K562 (cell line): ENCODE measurements around the gene CPLX3. TPM values are rescaled to one million over a fixed set of nuclear protein-coding genes. Genes with fewer than 3 reads are reported as not detected.

Experiments
- ATAC-seq: fragments of 200-7000 bp; cut with Tn5 transposase; 3 replicates; pipeline ENCODE4 v1.9.1; 2020; ENCODE audit warnings: moderate library complexity
- BruUV-seq: library from RNA; stranded (reverse); fragments of 400-500 nt; replicated peaks from 2 replicates; lab custom pipeline; 2021; lab: Mats Ljungman, UMichigan
- CTCF ChIA-PET: fragments of 300-600 bp; formaldehyde crosslinking; extraction: SDS; loops from one replicate; lab custom pipeline; 2021; ENCODE audit warnings: low intra/inter-chr PET ratio; lab: Yijun Ruan, JAX
- POLR2A ChIA-PET: fragments of 300-600, 350-650 bp; sonication (Branson Sonifier 250); formaldehyde crosslinking; extraction: SDS; loops from one replicate; lab custom pipeline; 2021; ENCODE audit warnings: antibody characterized with exemption, inconsistent platforms; lab: Yijun Ruan, JAX
- DNase-seq, 4 experiments: peaks; one replicate each; pipeline versions ENCODE4 v3.0.0 to v3.0.0-alpha.2; 2011 to 2018; ENCODE audit warnings: low spot score in 3 of 4, mixed read lengths in 3 of 4; ENCODE audit errors: extremely low read depth in 1 of 4
- FAIRE-seq: peaks from 2 replicates; lab custom pipeline; 2011; peaks lifted over from hg19 to GRCh38; lab: Jason Lieb, UNC
- H2AFZ ChIP-seq: 2 replicates; pipeline ENCODE4 v1.6.0; 2011; ENCODE audit warnings: low read depth, low read length, control low read depth, inconsistent platforms
- H3K27ac ChIP-seq: fragments of 200-600 bp; 3 replicates; pipeline ENCODE4 v1.8.0; 2011; ENCODE audit warnings: low read depth, mild to moderate bottlenecking, control low read depth, inconsistent platforms, low read length, moderate library complexity, mixed read lengths; ENCODE audit errors: extremely low read depth
- H3K27me3 ChIP-seq, 2 experiments: fragments of 300-600 bp in 1 of 2; 2 replicates in 1 of 2; 3 replicates in 1 of 2; pipeline versions ENCODE4 v1.6.0 to v1.8.0; 2011; ENCODE audit warnings: inconsistent platforms in 2 of 2, low read length in 2 of 2, mild to moderate bottlenecking in 1 of 2, mixed read lengths in 1 of 2, moderate library complexity in 1 of 2; ENCODE audit not compliant: control insufficient read depth in 2 of 2, insufficient read depth in 2 of 2
- H3K36me3 ChIP-seq: fragments of 300-600 bp; 3 replicates; pipeline ENCODE4 v1.8.0; 2011; ENCODE audit warnings: mild to moderate bottlenecking, low read length, inconsistent platforms; ENCODE audit not compliant: control insufficient read depth, insufficient read depth
- H3K4me1 ChIP-seq, 2 experiments: fragments of 200-600 bp in 1 of 2; replicated peaks in 1 of 2; 2 replicates in 1 of 2; 3 replicates in 1 of 2; pipeline versions ENCODE4 v1.5.1 to v1.8.0; 2011; ENCODE audit warnings: inconsistent platforms in 2 of 2, low read length in 2 of 2, mild to moderate bottlenecking in 1 of 2, mixed read lengths in 1 of 2, moderate library complexity in 1 of 2; ENCODE audit not compliant: control insufficient read depth in 2 of 2, insufficient read depth in 2 of 2
- H3K4me2 ChIP-seq: 2 replicates; pipeline ENCODE4 v1.6.1; 2011; ENCODE audit warnings: low read length, control low read depth, inconsistent platforms, mixed read lengths; ENCODE audit not compliant: insufficient read depth
- H3K4me3 ChIP-seq: fragments of 200-600 bp; sonication (generic), shearing (Covaris generic); 2 replicates; pipeline ENCODE4 v1.5.1; 2016; ENCODE audit warnings: control low read depth, inconsistent platforms
- H3K79me2 ChIP-seq: fragments of 200-600 bp; 3 replicates; pipeline ENCODE4 v1.8.0; 2011; ENCODE audit warnings: low read length, inconsistent platforms; ENCODE audit not compliant: control insufficient read depth, insufficient read depth
- H3K9ac ChIP-seq, 2 experiments: 2 replicates each; pipeline versions ENCODE4 v1.6.0 to v1.6.1; 2011; ENCODE audit warnings: low read depth in 2 of 2, low read length in 2 of 2, control low read depth in 1 of 2, inconsistent platforms in 1 of 2, mild to moderate bottlenecking in 1 of 2, mixed read lengths in 1 of 2; ENCODE audit not compliant: insufficient read depth in 1 of 2
- H3K9me1 ChIP-seq: one replicate; pipeline ENCODE4 v1.6.0; 2011; ENCODE audit warnings: inconsistent platforms, mild to moderate bottlenecking, low read length, moderate library complexity; ENCODE audit not compliant: control insufficient read depth, insufficient read depth
- H3K9me3 ChIP-seq: replicated peaks from 2 replicates; pipeline ENCODE4 v1.5.1; 2011; ENCODE audit warnings: low read depth, low read length, inconsistent platforms; ENCODE audit not compliant: control insufficient read depth, insufficient read depth
- H4K20me1 ChIP-seq: replicated peaks from 2 replicates; pipeline ENCODE4 v1.6.1; 2011; ENCODE audit warnings: low read length, inconsistent platforms, mixed read lengths; ENCODE audit not compliant: control insufficient read depth, insufficient read depth
- CHD2 ChIP-seq: IDR thresholded peaks from 2 replicates; pipeline ENCODE4 v1.6.1; 2011; ENCODE audit warnings: low read depth, low read length
- EHMT2 ChIP-seq: fragments of 450-650 bp; IDR thresholded peaks from 2 replicates; pipeline ENCODE4 v1.6.1; 2018; ENCODE audit warnings: antibody characterized with exemption
- GTF3C2 ChIP-seq: IDR thresholded peaks from 3 replicates; pipeline ENCODE4 v1.6.1; 2011; ENCODE audit warnings: borderline replicate concordance, mild to moderate bottlenecking, moderate library complexity; ENCODE audit not compliant: insufficient read length; ENCODE audit errors: extremely low read depth
- HIVEP1 ChIP-seq: fragments of 250-450 bp; sonication (Bioruptor Pico); IDR thresholded peaks from 2 replicates; pipeline ENCODE4 v1.4.0; 2020; ENCODE audit warnings: mild to moderate bottlenecking
- JUNB ChIP-seq: fragments of 450-650 bp; formaldehyde crosslinking; conservative IDR thresholded peaks from 2 replicates; pipeline ENCODE4 v1.4.0; 2020; ENCODE audit warnings: mild to moderate bottlenecking
- MTF1 ChIP-seq: fragments of 250-450 bp; sonication (Bioruptor Pico); IDR thresholded peaks from 2 replicates; pipeline ENCODE4 v1.9.0; 2021; ENCODE audit warnings: moderate library complexity, mild to moderate bottlenecking, inconsistent platforms, borderline replicate concordance
- PHF20 ChIP-seq: fragments of 450-650 bp; IDR thresholded peaks from 2 replicates; pipeline ENCODE4 v1.6.1; 2018; ENCODE audit not compliant: partially characterized antibody
- PURB ChIP-seq: sonication (generic); formaldehyde crosslinking; IDR thresholded peaks from 2 replicates; pipeline ENCODE4 v1.9.0; 2021; ENCODE audit warnings: low read depth, mild to moderate bottlenecking, missing genetic modification reagents
- SRSF7 ChIP-seq: fragments of 200-400 bp; formaldehyde crosslinking; optimal IDR thresholded peaks from 2 replicates; pipeline ENCODE3; 2017; ENCODE audit warnings: mild to moderate bottlenecking, low read depth, low read length
- TFAM ChIP-seq: fragments of 250-450 bp; sonication (Bioruptor Pico); conservative IDR thresholded peaks from 2 replicates; pipeline ENCODE4 v1.5.0; 2021; ENCODE audit warnings: mild to moderate bottlenecking, moderate library complexity
- UBTF ChIP-seq, 2 experiments: IDR thresholded peaks; 2 replicates each; pipeline ENCODE4 v1.6.1; 2012; ENCODE audit warnings: improper control_type of control experiment in 2 of 2, low read depth in 2 of 2, low read length in 2 of 2, borderline replicate concordance in 1 of 2
- ZBED1 ChIP-seq: IDR thresholded peaks from 2 replicates; pipeline ENCODE4 v1.6.1; 2014
- ZNF398 ChIP-seq: fragments of 250-450 bp; sonication (Bioruptor Pico); IDR thresholded peaks from 2 replicates; pipeline ENCODE4 v1.8.0; 2021; ENCODE audit warnings: moderate library complexity, mild to moderate bottlenecking, inconsistent platforms
- WGBS: fragments of 100-300 bp; shearing (Covaris generic); methylation state at CpG from one replicate; pipeline ENCODE4 v1.1.6; 2016; ENCODE audit warnings: low coverage, mixed read lengths; ENCODE audit not compliant: insufficient coverage; ENCODE audit errors: missing lambda C conversion rate; 5-methylcytosine and 5-hydroxymethylcytosine counted together
- in situ Hi-C: fragments of 300-500 bp; cut with MboI; formaldehyde crosslinking; loops from 4 replicates; pipeline ENCODE4 v1.15.0; 2018; ENCODE audit warnings: inconsistent platforms, mixed read lengths
- intact Hi-C: fragments of 100-400 bp; cut with micrococcal nuclease; formaldehyde crosslinking; loops from 2 replicates; pipeline ENCODE4 v1.14.2; 2022
- polyA plus RNA-seq, 8 experiments: library from polyadenylated mRNA; depleted of rRNA in 4 of 8; stranded (reverse) in 5 of 8; unstranded in 3 of 8; fragments of >200 nt; fragmentation: Nextera tagmentation in 2 of 8; fragmentation: Illumina TruSeq in 1 of 8; extraction: Ambion mirVana in 2 of 8; extraction: Trizol in 1 of 8; gene quantifications; 2 replicates each; pipeline versions ENCODE4 v1.2.1 to v1.2.3, GENCODE V29; 2011 to 2014; ENCODE audit warnings: inconsistent platforms in 1 of 8, missing spikeins in 1 of 8
- total RNA-seq, 7 experiments: library from RNA; depleted of rRNA in 6 of 7; stranded (reverse); fragments of >200 nt in 6 of 7; fragmentation: Illumina TruSeq in 2 of 7; extraction: Trizol in 2 of 7; gene quantifications; 2 replicates each; pipeline versions ENCODE4 v1.2.1 to v1.2.3, GENCODE V29; 2011 to 2021; ENCODE audit warnings: low replicate concordance in 1 of 7

CPLX3 gene
- total and polyA plus RNA-seq, 9 of the 15 experiments (the other 6 are each of a cell fraction or from before 2014, with no cell fraction given): not detected

- Histone ChIP-seq H3K9me1 (no peaks in the 10 kb centered on the region), H3K9ac (peak overlapping the region in 1 of 2 experiments; percentile 19; a peak in 1 of 4 replicates), H2AFZ (no peak overlapping the region), H3K9me3 (no peaks in the 10 kb centered on the region), H4K20me1 (peaks cover 13% of the 10 kb centered on the region), H3K4me2 (no peak overlapping the region), H3K4me1 (peaks cover 8 to 9% of the 10 kb centered on the region in 2 experiments; a peak in 4 of 5 replicates), H3K27me3 (no peaks in the 10 kb centered on the region), H3K79me2 (peaks cover 13% of the 10 kb centered on the region; the same call in 1 of the 3 replicates), H3K27ac (no peak overlapping the region; the same call in 2 of the 3 replicates), H3K4me3 (no peak overlapping the region), H3K36me3 (peaks cover 26% of the 10 kb centered on the region)
- in situ Hi-C loops (no loop called here), intact Hi-C loops (no loop called here)
- ATAC-seq: no peak
- BruUV-seq: no TSS peak
- no peak for DNase-seq
- no peak for FAIRE-seq
- ChIA-PET CTCF (no interaction called here), POLR2A (interaction anchor here (1.0 to 1.6 kb wide), 4 partner anchors 9 to 17 kb away, joined by 4 to 5 read pairs (median 4); no protein-coding TSS in a partner anchor)
- 75% methylated on average over 8 of the region's 9 CpGs for WGBS
- TF ChIP-seq SRSF7: no peak
- TF ChIP-seq CHD2: no peak
- no peak for TF ChIP-seq PHF20
- no peak for TF ChIP-seq JUNB (CRISPR knock-in tag)
- TF ChIP-seq MTF1: no peak
- no peak for TF ChIP-seq PURB
- no peak for TF ChIP-seq ZNF398 (CRISPR knock-in tag)
- TF ChIP-seq GTF3C2: no peak
- no peak for TF ChIP-seq HIVEP1 (CRISPR knock-in tag)
- no peak for TF ChIP-seq UBTF (IDR thresholded peaks at IDR 0.05; ENCODE audit: borderline replicate concordance in 1 of 2, low read depth in 2 of 2, low read length in 2 of 2)
- no peak for TF ChIP-seq EHMT2
- no peak for TF ChIP-seq ZBED1
- no peak for TF ChIP-seq TFAM (CRISPR knock-in tag)
Measured at GRCh38 chr15:74857671-74858368, 31.4 kb downstream of the CPLX3 start.
